ENCODE results near the gene ARPC4.
"Not testable (repeated sequence)": the region's sequence is repeated elsewhere in the genome, so short reads cannot be mapped to it uniquely, and the experiment has no call there.

GRCh38 chr3:9771007-9771406 is 21.9 kb upstream of the ARPC4 start:
- TF ChIP-seq CTCF (conservative IDR thresholded peaks at IDR 0.05 in 1 of 2, IDR thresholded peaks at IDR 0.05 in 1 of 2; ENCODE audit: low read depth in 1 of 2, low read length in 2 of 2); EZH2 (IDR thresholded peaks at IDR 0.05; ENCODE audit: low read length, missing control alignments): not testable (repeated sequence)

Measured in fibroblast of lung (primary cell).